Esophagus squamous epithelium (tissue), 4 donors: ENCODE measurements around the gene NPIPA2.
"Not testable (repeated sequence)": the region's sequence is repeated elsewhere in the genome, so short reads cannot be mapped to it uniquely, and the experiment has no call there.

Experiments
- POLR2A ChIP-seq, 4 donors: fragments of 450-650 bp; IDR thresholded peaks; one replicate each; pipeline ENCODE4 v1.6.1; 2017; ENCODE audit warnings: antibody characterized with exemption in 4 of 4, mild to moderate bottlenecking in 4 of 4, moderate library complexity in 3 of 4
- TF ChIP-seq, protein P1 (sequence below), 6 experiments: fragments of 450-650 bp in 4 of 6; fragments of 200-600 bp in 2 of 6; sonication (generic) in 2 of 6; IDR thresholded peaks; one replicate each; pipeline ENCODE4 v1.5.1; 2016 to 2019; ENCODE audit warnings: antibody characterized with exemption in 6 of 6, mild to moderate bottlenecking in 4 of 6, moderate library complexity in 4 of 6

- TF ChIP-seq, protein P1, sequence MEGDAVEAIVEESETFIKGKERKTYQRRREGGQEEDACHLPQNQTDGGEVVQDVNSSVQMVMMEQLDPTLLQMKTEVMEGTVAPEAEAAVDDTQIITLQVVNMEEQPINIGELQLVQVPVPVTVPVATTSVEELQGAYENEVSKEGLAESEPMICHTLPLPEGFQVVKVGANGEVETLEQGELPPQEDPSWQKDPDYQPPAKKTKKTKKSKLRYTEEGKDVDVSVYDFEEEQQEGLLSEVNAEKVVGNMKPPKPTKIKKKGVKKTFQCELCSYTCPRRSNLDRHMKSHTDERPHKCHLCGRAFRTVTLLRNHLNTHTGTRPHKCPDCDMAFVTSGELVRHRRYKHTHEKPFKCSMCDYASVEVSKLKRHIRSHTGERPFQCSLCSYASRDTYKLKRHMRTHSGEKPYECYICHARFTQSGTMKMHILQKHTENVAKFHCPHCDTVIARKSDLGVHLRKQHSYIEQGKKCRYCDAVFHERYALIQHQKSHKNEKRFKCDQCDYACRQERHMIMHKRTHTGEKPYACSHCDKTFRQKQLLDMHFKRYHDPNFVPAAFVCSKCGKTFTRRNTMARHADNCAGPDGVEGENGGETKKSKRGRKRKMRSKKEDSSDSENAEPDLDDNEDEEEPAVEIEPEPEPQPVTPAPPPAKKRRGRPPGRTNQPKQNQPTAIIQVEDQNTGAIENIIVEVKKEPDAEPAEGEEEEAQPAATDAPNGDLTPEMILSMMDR (IDR thresholded peaks at IDR 0.05) = not testable (repeated sequence)
- TF ChIP-seq POLR2A (IDR thresholded peaks at IDR 0.05) = not testable (repeated sequence)
Measured at GRCh38 chr16:14776763-14777162, 34.4 kb downstream of the NPIPA2 start.
